Ascending aorta (tissue), 2 donors: ENCODE measurements around the gene UBL4B. TPM values are rescaled to one million over a fixed set of nuclear protein-coding genes. Genes with fewer than 3 reads are reported as not detected.

ENCODE experiments used
- DNase-seq, 2 donors: peaks; one replicate each; pipeline ENCODE4 v3.0.0-alpha.2; 2019; ENCODE audit warnings: low spot score in 2 of 2
- H3K27ac ChIP-seq, 2 donors: fragments of 200-600 bp; sonication (generic); one replicate each; pipeline ENCODE4 v1.5.1; 2016 to 2017; ENCODE audit warnings: mild to moderate bottlenecking in 1 of 2
- H3K27me3 ChIP-seq: fragments of 200-600 bp; sonication (generic); one replicate; pipeline ENCODE4 v1.5.1; 2017
- H3K36me3 ChIP-seq, 2 donors: fragments of 200-600 bp; sonication (generic); one replicate each; pipeline ENCODE4 v1.5.1; 2016
- H3K4me1 ChIP-seq, 2 donors: fragments of 200-600 bp; sonication (generic); one replicate each; pipeline ENCODE4 v1.5.1; 2016 to 2017; ENCODE audit warnings: mild to moderate bottlenecking in 1 of 2
- H3K4me3 ChIP-seq, 2 donors: fragments of 200-600 bp; sonication (generic); one replicate each; pipeline ENCODE4 v1.5.1; 2016 to 2017; ENCODE audit warnings: mild to moderate bottlenecking in 1 of 2
- H3K9me3 ChIP-seq, 2 donors: fragments of 200-600 bp; sonication (generic); one replicate each; pipeline ENCODE4 v1.5.1; 2016
- CTCF ChIP-seq, 3 experiments: fragments of 200-600 bp in 2 of 3; fragments of 450-650 bp in 1 of 3; sonication (generic) in 2 of 3; IDR thresholded peaks; one replicate each; pipeline ENCODE4 v1.5.1; 2016 to 2019; ENCODE audit warnings: antibody characterized with exemption in 3 of 3, mild to moderate bottlenecking in 1 of 3, moderate library complexity in 1 of 3
- intact Hi-C: fragments of 100-400 bp; cut with DNase I; formaldehyde crosslinking; loops from one replicate; pipeline ENCODE4 v1.15.1; 2023
- total RNA-seq: library from RNA; depleted of rRNA; stranded (reverse); fragments of >200 nt; gene quantifications from one replicate; pipeline ENCODE4 v1.1.0, GENCODE V29; 2016

The UBL4B gene
- total RNA-seq, 1 donor from 2014 or later = not detected

- intact Hi-C loops = no loop called here
- Histone ChIP-seq H3K4me1 (no peaks in the 10 kb centered on the region), H3K27ac (peak overlapping the region; percentile 73 to 75), H3K27me3 (no peaks in the 10 kb centered on the region), H3K4me3 (peak overlapping the region; percentile 62 to 78), H3K9me3 (no peaks in the 10 kb centered on the region), H3K36me3 (no peaks in the 10 kb centered on the region)
- TF ChIP-seq CTCF (IDR thresholded peaks at IDR 0.05) = no peak
- no peak for DNase-seq
These were observed 29.0 kb upstream of the UBL4B start for GRCh38 chr1:110083061-110083865.

- H3K27me3 ChIP-seq = no peaks in the 10 kb centered on the region
These were observed 28.4 kb upstream of the UBL4B start for GRCh38 chr1:110083866-110084226.

GRCh38 chr1:110084227-110085078, 27.8 kb upstream of the UBL4B start:
- H3K4me3 ChIP-seq = peak overlapping the region; percentile 62 to 78
- H3K27ac ChIP-seq = peak overlapping the region; percentile 73 to 75
- no peaks in the 10 kb centered on the region for H3K4me1 ChIP-seq
- no peak for TF ChIP-seq CTCF (IDR thresholded peaks at IDR 0.05)
- no peaks in the 10 kb centered on the region for H3K36me3 ChIP-seq
- H3K9me3 ChIP-seq = no peaks in the 10 kb centered on the region
- no peaks in the 10 kb centered on the region for H3K27me3 ChIP-seq
- DNase-seq = peak in 1 of 2 donors; percentile 69
- intact Hi-C loops = loop anchor here (5.0 kb wide), 1 partner anchor 103 kb away; no protein-coding TSS in a partner anchor

More at GRCh38 chr1:110083866-110084226, 28.4 kb upstream of the UBL4B start:
- H3K27ac ChIP-seq = peak overlapping the region; percentile 73 to 75
- intact Hi-C loops = no loop called here
- no peaks in the 10 kb centered on the region for H3K4me1 ChIP-seq
- no peak for TF ChIP-seq CTCF (IDR thresholded peaks at IDR 0.05)
- H3K4me3 ChIP-seq = peak overlapping the region; percentile 62 to 78
- no peaks in the 10 kb centered on the region for H3K36me3 ChIP-seq
- no peaks in the 10 kb centered on the region for H3K9me3 ChIP-seq
- DNase-seq = no peak

GRCh38 chr1:110085671-110086070, 26.6 kb upstream of the UBL4B start:
- H3K36me3 ChIP-seq = no peaks in the 10 kb centered on the region
- no peaks in the 10 kb centered on the region for H3K27me3 ChIP-seq
- H3K4me3 ChIP-seq = no peak overlapping the region
- no peaks in the 10 kb centered on the region for H3K9me3 ChIP-seq
- H3K27ac ChIP-seq = no peak overlapping the region
- TF ChIP-seq CTCF (IDR thresholded peaks at IDR 0.05) = no peak
- H3K4me1 ChIP-seq = no peaks in the 10 kb centered on the region
- DNase-seq = no peak
- intact Hi-C loops = loop anchor here (5.0 kb wide), 1 partner anchor 102 kb away; no protein-coding TSS in a partner anchor

GRCh38 chr1:110086961-110087360, 25.3 kb upstream of the UBL4B start:
- Histone ChIP-seq H3K4me1 (no peaks in the 10 kb centered on the region), H3K27ac (no peak overlapping the region), H3K36me3 (no peaks in the 10 kb centered on the region), H3K9me3 (no peaks in the 10 kb centered on the region), H3K27me3 (no peaks in the 10 kb centered on the region), H3K4me3 (no peak overlapping the region)
- DNase-seq = no peak
- intact Hi-C loops = loop anchor here (5.0 kb wide), 1 partner anchor 100 kb away; no protein-coding TSS in a partner anchor
- TF ChIP-seq CTCF (IDR thresholded peaks at IDR 0.05) = no peak
